Kidney (tissue), 14 donors: ENCODE measurements around the gene TRIM3. TPM values are rescaled to one million over a fixed set of nuclear protein-coding genes. Genes with fewer than 3 reads are reported as not detected.
A peak's percentile ranks its signal among the peaks of the same experiment; 100 is the strongest.

Experiments used
- DNase-seq, 5 donors: peaks; one replicate each; pipeline ENCODE4 v3.0.0-alpha.2; 2013 to 2020
- FAIRE-seq: peaks from 2 replicates; lab custom pipeline; 2012; peaks lifted over from hg19 to GRCh38; lab: Jason Lieb, UNC
- H3K27ac ChIP-seq, 2 donors: one replicate each; pipeline ENCODE4 v1.7.0; 2013; ENCODE audit warnings: low read depth in 2 of 2, low read length in 2 of 2, inconsistent platforms in 1 of 2
- H3K27me3 ChIP-seq: one replicate; pipeline ENCODE4 v1.7.1; 2013; ENCODE audit warnings: low read length, inconsistent platforms; ENCODE audit not compliant: control insufficient read depth, insufficient read depth
- H3K36me3 ChIP-seq, 3 donors: one replicate each; pipeline versions ENCODE4 v1.7.0 to v1.7.1; 2013; ENCODE audit warnings: low read length in 3 of 3, control low read depth in 1 of 3, inconsistent platforms in 1 of 3; ENCODE audit not compliant: insufficient read depth in 3 of 3, control insufficient read depth in 2 of 3
- H3K4me1 ChIP-seq, 3 donors: one replicate each; pipeline versions ENCODE4 v1.7.0 to v1.7.1; 2013; ENCODE audit warnings: low read length in 3 of 3, inconsistent platforms in 1 of 3, low read depth in 1 of 3; ENCODE audit not compliant: control insufficient read depth in 2 of 3, insufficient read depth in 2 of 3
- H3K4me3 ChIP-seq, 3 donors: one replicate each; pipeline versions ENCODE4 v1.7.0 to v1.8.1; 2013; ENCODE audit warnings: low read length in 3 of 3, control low read depth in 1 of 3, inconsistent platforms in 1 of 3
- H3K9ac ChIP-seq, 3 donors: one replicate each; pipeline versions ENCODE4 v1.7.0 to v1.7.1; 2013; ENCODE audit warnings: low read length in 3 of 3, control low read depth in 1 of 3, inconsistent platforms in 1 of 3
- H3K9me3 ChIP-seq, 3 donors: one replicate each; pipeline versions ENCODE4 v1.7.0 to v1.7.1; 2013; ENCODE audit warnings: low read length in 3 of 3, control low read depth in 1 of 3, inconsistent platforms in 1 of 3; ENCODE audit not compliant: control insufficient read depth in 2 of 3, insufficient read depth in 1 of 3
- CTCF ChIP-seq: IDR thresholded peaks from 3 replicates; pipeline ENCODE4 v1.5.1; 2012; ENCODE audit warnings: mild to moderate bottlenecking, moderate library complexity, borderline replicate concordance; ENCODE audit not compliant: insufficient read depth; ENCODE audit errors: extremely low read depth
- intact Hi-C: fragments of 100-400 bp; cut with DNase I; formaldehyde crosslinking; loops from one replicate; pipeline ENCODE4 v1.11.1; 2022
- polyA plus RNA-seq: library from polyadenylated mRNA; stranded (reverse); fragments of 350-450 nt; fragmentation: Illumina TruSeq; extraction: RNeasy Lipid Tissue Mini Kit (QIAGEN cat#74804); gene quantifications from one replicate; pipeline ENCODE4 v1.2.3, GENCODE V29; 2014; ENCODE audit warnings: low read depth, low replicate concordance; ENCODE audit not compliant: insufficient read depth
- total RNA-seq: library from RNA; stranded (reverse); fragmentation: NEBNext Ultra II Directional; extraction: Animal tissue kit (Norgen Biotek cat#: 25700); gene quantifications from one replicate; pipeline ENCODE4 v1.2.1, GENCODE V29; 2021
- donor health status: control.
- donor health status: control.
- donor health status: control.
- donor health status: control.
- donor health status: control.
- donor health status: DM: yes; HTN: yes; CAD: no.
- donor health status: Normal renal cell carcinoma (clear cell type).

The TRIM3 gene
- total and polyA plus RNA-seq, 2 donors from 2014 or later = 10.8 to 20.8 TPM

GRCh38 chr11:6481012-6481923, 7.5 kb upstream of the TRIM3 start, which contains the start of the genes ARFIP2 and TIMM10B:
ARFIP2 (minus strand) TSS chr11:6481331; CDS start chr11:6480421, 910 bp downstream.
TIMM10B (plus strand) TSS chr11:6481501; CDS start chr11:6481517, 16 bp downstream.
- no peak for TF ChIP-seq CTCF
- Histone ChIP-seq H3K27ac (peak within 1 kb of the TSS; percentile 91 to 93), H3K9ac (peak within 1 kb of the TSS; percentile 93 to 97 (median 96)), H3K27me3 (no peaks in the 10 kb centered on the region), H3K4me1 (peaks cover 9 to 22% (median 14%) of the 10 kb centered on the region in 3 donors), H3K9me3 (no peaks in the 10 kb centered on the region), H3K4me3 (peak within 1 kb of the TSS; percentile 94 to 97 (median 96)), H3K36me3 (peaks cover 4 to 33% (median 29%) of the 10 kb centered on the region in 3 donors)
- FAIRE-seq = peak; percentile 90
- DNase-seq = peak; percentile 98 to 100 (median 99)
- intact Hi-C loops = no loop called here

- Histone ChIP-seq H3K36me3 (peaks cover 3 to 33% (median 29%) of the 10 kb centered on the region in 3 donors), H3K4me1 (peaks cover 9 to 22% (median 14%) of the 10 kb centered on the region in 3 donors)
Measured at GRCh38 chr11:6480299-6480914, 6.7 kb upstream of the TRIM3 start.

GRCh38 chr11:6476571-6476970, 2.8 kb upstream of the TRIM3 start:
- Histone ChIP-seq H3K36me3 (peaks cover 0 to 16% (median 15%) of the 10 kb centered on the region in 3 donors), H3K27ac (no peak overlapping the region), H3K4me3 (no peak overlapping the region), H3K4me1 (peaks cover 4 to 28% (median 8%) of the 10 kb centered on the region in 3 donors), H3K9me3 (no peaks in the 10 kb centered on the region), H3K9ac (no peak overlapping the region), H3K27me3 (no peaks in the 10 kb centered on the region)
- intact Hi-C loops = no loop called here
- TF ChIP-seq CTCF = no peak
- FAIRE-seq (no peak), DNase-seq (no peak)

More at GRCh38 chr11:6480299-6480914, 6.7 kb upstream of the TRIM3 start:
- Histone ChIP-seq H3K9me3 (no peaks in the 10 kb centered on the region), H3K9ac (peak overlapping the region; percentile 24 to 93 (median 77)), H3K27ac (peak overlapping the region; percentile 89 to 93), H3K4me3 (peak overlapping the region; percentile 94 to 97 (median 96)), H3K27me3 (no peaks in the 10 kb centered on the region)
- intact Hi-C loops = no loop called here
- DNase-seq = no peak
- no peak for TF ChIP-seq CTCF
- no peak for FAIRE-seq
